T-helper 9 cell (primary cell): ENCODE data around the gene GALT.

Source experiments
- DNase-seq: peaks from one replicate; pipeline ENCODE4 v3.0.0-alpha.2; 2020

The GALT gene

GRCh38 chr9:34686231-34686630, 39.8 kb downstream of the GALT start:
- no peak for DNase-seq

- no peak for DNase-seq
Observed at GRCh38 chr9:34686732-34687131, 40.3 kb downstream of the GALT start.

- no peak for DNase-seq
Observed at GRCh38 chr9:34687276-34688030, 41.0 kb downstream of the GALT start.

- DNase-seq, result no peak
Observed at GRCh38 chr9:34688329-34689115, 42.0 kb downstream of the GALT start.

- DNase-seq, result no peak
Observed at GRCh38 chr9:34689116-34689470, 42.6 kb downstream of the GALT start.

- DNase-seq, result no peak
Observed at GRCh38 chr9:34689512-34689911, 43.0 kb downstream of the GALT start.

- no peak for DNase-seq
Observed at GRCh38 chr9:34690983-34691935, 44.8 kb downstream of the GALT start, which contains the start of gene CCL19. TSS of gene CCL19 (minus strand) at chr9:34691276. CDS start at chr9:34691139, 137 bp downstream.

- no peak for DNase-seq
Observed at GRCh38 chr9:34691936-34692315, 45.5 kb downstream of the GALT start.

- DNase-seq, result no peak
Observed at GRCh38 chr9:34693560-34693959, 47.1 kb downstream of the GALT start.

- no peak for DNase-seq
Observed at GRCh38 chr9:34694811-34695210, 48.3 kb downstream of the GALT start.
